Activated naive CD4-positive, alpha-beta T cell treated with anti-CD3 and anti-CD28 coated beads, Interleukin-2, amount 50 U/mL, for 24 hours (primary cell): Measurements from ENCODE around the gene LRRC30.

Source experiments
- H3K27ac Mint-ChIP-seq: one replicate; pipeline ENCODE4 v1.8.0; 2021; ENCODE audit warnings: mild to moderate bottlenecking, mixed read lengths
- H3K27me3 Mint-ChIP-seq: one replicate; pipeline ENCODE4 v1.8.0; 2021; ENCODE audit warnings: mixed read lengths
- H3K36me3 Mint-ChIP-seq: one replicate; pipeline ENCODE4 v1.8.0; 2021; ENCODE audit warnings: mixed read lengths
- H3K4me1 Mint-ChIP-seq: one replicate; pipeline ENCODE4 v1.8.0; 2021; ENCODE audit warnings: mixed read lengths
- H3K4me3 Mint-ChIP-seq: one replicate; pipeline ENCODE4 v1.8.0; 2021; ENCODE audit warnings: mild to moderate bottlenecking, mixed read lengths
- H3K9me3 Mint-ChIP-seq: one replicate; pipeline ENCODE4 v1.8.0; 2021; ENCODE audit warnings: mixed read lengths

Gene LRRC30

DNA sequence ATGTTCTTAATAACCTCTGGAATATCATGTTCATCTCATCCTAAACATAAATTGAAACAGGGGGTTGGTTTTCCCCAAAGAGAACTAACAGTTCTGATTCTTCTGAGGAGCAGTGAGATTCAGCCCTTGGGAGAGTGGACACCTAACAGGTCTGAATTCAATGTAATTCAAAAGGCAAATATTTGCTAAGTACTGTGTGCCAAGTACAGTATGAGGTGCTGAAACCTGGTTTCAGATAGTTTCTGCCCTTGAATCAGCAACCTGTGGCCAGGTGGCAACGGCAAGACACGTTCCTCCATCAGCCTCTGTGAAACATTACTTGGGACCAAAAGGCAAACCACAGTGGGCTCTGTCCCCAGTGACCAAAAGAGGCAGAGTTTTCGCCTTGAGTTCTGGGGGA is 1.3 kb downstream of the LRRC30 start:
- no peaks in the 10 kb centered on the region for H3K4me1 Mint-ChIP-seq
- H3K9me3 Mint-ChIP-seq: no peaks in the 10 kb centered on the region
- H3K27ac Mint-ChIP-seq: no peak overlapping the region
- H3K36me3 Mint-ChIP-seq: no peaks in the 10 kb centered on the region
- H3K4me3 Mint-ChIP-seq: no peak overlapping the region
- peaks cover 2% of the 10 kb centered on the region for H3K27me3 Mint-ChIP-seq

DNA sequence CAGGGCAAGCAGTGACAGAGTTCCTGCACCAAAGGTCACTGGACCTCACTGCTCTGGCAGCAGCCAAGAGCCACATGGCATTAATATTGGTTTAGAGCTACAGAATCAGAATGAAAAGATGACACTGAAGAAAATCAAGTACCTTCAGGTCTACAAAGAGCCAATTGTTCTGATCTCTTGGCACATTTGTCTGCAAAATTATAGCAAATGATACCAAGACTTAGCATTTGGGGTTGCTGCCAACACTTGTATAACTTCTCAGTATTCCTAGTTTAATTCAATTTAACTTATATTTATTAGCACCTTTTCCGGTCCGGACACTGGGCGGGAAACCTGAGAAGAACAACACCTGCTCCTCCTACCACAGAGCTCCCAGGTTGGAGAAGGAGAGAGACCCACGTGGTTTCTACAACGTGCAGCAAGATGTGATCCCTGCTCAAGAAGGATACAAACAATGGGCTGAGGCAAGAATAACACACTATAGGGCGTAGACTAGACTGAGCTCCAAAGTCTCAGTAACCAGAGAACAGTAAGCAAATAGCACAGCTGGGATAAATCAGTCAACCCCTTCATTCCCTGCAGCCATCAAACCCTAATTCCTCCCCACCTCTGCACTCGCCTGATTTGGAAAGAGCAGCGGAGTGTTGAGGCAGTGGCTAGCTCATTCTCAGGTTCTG is 2.4 kb downstream of the LRRC30 start:
- Mint-ChIP-seq H3K4me1 (no peaks in the 10 kb centered on the region), H3K27ac (no peak overlapping the region), H3K27me3 (peaks cover 2% of the 10 kb centered on the region), H3K4me3 (no peak overlapping the region), H3K36me3 (no peaks in the 10 kb centered on the region), H3K9me3 (no peaks in the 10 kb centered on the region)

DNA sequence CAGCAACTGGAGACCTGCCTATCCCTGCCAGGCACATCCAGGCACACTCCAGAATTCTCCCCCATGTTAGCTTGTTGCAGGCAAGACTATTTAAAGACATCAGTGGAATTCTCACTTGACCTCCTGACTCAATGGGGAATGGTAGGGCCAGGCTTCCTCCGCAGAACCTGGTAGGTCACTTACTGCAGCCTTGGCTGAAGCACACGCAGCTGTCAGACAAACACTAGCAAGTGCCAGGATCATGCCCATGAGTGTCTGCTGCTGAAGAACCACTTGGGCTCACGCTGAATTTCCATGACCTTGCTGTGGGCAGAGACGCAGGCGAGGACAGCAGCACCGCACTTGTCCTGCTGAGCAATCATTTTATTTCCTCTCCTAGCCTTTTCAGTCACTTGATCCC is 3.2 kb downstream of the LRRC30 start:
- Mint-ChIP-seq H3K36me3 (no peaks in the 10 kb centered on the region), H3K27ac (no peak overlapping the region), H3K9me3 (no peaks in the 10 kb centered on the region), H3K4me1 (no peaks in the 10 kb centered on the region), H3K4me3 (no peak overlapping the region), H3K27me3 (peaks cover 2% of the 10 kb centered on the region)

DNA sequence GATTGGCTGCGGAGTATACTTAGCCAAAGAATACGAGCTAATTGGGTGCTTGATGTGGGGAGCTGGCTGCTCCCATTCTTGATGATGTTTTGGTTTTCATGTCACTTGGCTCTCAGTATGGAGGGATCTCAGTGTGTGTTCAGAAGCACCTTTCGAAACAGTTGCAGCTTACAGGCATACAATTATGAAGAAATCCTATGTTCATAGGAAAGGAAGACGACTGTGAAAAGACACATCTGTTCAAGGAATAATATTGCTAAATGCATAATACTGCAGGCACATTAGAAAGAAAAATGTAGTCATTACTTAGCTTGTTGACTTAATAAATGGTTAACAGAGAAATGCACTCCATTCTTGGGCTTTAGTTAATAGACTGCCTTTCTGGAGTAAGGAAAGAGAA is 4.1 kb downstream of the LRRC30 start:
- H3K27ac Mint-ChIP-seq: no peak overlapping the region
- H3K4me1 Mint-ChIP-seq: no peaks in the 10 kb centered on the region
- H3K27me3 Mint-ChIP-seq: no peaks in the 10 kb centered on the region
- no peaks in the 10 kb centered on the region for H3K9me3 Mint-ChIP-seq
- no peaks in the 10 kb centered on the region for H3K36me3 Mint-ChIP-seq
- no peak overlapping the region for H3K4me3 Mint-ChIP-seq

DNA sequence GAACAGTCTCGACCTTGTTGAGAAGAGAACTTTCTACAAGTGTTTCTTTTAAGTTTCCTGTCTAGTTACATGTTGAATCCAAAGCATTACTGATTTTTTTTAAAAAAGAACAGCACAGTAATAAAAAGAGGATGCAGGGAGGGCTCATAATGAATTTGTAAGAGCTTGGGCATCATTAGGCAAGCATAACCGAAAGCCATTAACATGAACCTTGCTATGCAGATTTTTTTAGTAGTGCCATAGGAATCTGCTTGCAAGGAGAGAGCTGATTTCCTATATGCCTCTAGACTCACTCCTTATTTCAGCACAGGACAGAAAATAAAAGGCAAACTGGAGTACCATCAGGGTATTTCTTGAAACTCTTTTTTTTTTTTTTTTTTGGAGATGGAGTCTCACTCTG is 5.2 kb downstream of the LRRC30 start:
- Mint-ChIP-seq H3K27me3 (no peaks in the 10 kb centered on the region), H3K9me3 (peaks cover 5% of the 10 kb centered on the region), H3K27ac (no peak overlapping the region), H3K4me1 (no peaks in the 10 kb centered on the region), H3K36me3 (no peaks in the 10 kb centered on the region), H3K4me3 (no peak overlapping the region)

DNA sequence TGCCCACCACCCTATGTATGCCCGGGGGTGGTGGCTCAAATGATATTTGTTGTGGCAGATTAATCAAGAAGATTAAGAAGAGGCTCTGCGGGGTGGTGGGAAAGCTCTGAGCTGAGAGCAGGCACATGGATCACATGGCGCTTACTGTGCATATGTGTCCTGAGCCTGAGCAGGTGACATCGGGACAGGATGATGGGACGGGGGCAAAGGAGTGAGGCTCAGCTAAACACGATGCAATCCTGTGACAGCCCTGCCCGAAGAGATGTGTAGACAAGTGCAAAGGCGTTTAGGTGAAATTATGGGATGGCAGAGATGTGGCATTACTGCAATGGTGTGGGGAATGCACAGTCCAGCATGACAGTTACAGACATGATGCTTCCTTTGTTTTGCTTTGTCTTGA is 6.0 kb downstream of the LRRC30 start:
- H3K27me3 Mint-ChIP-seq: no peaks in the 10 kb centered on the region

DNA sequence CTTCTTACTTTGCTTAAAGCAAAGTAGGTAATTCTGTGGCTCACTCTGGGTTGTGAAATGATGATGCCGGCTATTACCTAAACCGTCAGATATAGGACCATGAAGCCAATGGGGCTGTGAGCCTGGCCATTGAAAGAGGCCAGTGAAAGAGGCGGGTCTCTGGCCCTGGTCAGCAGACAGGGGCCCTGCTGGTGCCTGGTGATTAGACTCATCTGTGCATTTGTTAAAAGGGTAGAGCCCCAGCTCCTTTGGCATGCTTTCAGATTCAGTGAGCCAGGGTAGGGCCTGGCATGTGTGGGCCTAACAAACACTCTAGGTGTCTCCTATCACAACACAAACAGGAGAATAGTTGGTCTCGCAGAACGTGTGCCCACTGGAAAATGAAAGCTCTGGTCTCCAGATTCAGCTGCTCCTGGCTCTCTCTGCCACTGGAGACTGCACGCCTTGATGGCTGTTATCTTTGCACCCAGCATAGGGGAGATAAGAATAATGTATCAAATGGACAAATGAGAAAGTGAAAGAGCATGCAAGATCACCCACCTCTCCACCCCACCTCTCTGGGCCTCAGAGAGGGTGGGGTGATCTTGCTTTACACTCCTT is 6.9 kb downstream of the LRRC30 start:
- Mint-ChIP-seq H3K4me1 (no peaks in the 10 kb centered on the region), H3K27ac (no peak overlapping the region), H3K27me3 (no peaks in the 10 kb centered on the region), H3K9me3 (peaks cover 5% of the 10 kb centered on the region), H3K36me3 (no peaks in the 10 kb centered on the region), H3K4me3 (no peak overlapping the region)

More for the DNA sequence above, 6.0 kb downstream of the LRRC30 start:
- Mint-ChIP-seq H3K4me1 (no peaks in the 10 kb centered on the region), H3K27ac (no peak overlapping the region), H3K4me3 (no peak overlapping the region), H3K36me3 (no peaks in the 10 kb centered on the region), H3K9me3 (peaks cover 5% of the 10 kb centered on the region)

DNA sequence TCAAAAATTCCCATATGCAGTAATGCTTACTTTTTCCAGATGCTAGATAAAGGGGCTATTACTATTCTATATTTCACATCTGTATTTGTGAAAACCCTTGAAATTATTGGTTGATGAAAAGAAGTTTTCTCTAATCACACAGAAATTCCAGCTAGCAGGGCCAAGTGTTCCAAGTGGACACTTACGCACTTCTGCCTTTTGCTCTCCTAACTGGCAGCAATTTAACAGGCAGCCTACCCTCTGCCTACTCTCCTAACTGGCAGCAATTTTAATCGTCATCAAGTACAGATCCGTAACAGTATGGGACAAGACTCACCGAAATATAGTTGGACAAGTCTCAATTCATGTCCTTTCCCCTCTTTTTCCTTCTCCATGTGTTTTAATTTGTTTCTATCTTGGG is 12.0 kb downstream of the LRRC30 start:
- Mint-ChIP-seq H3K9me3 (peaks cover 5% of the 10 kb centered on the region), H3K4me1 (no peaks in the 10 kb centered on the region), H3K27ac (no peak overlapping the region), H3K4me3 (no peak overlapping the region), H3K27me3 (no peaks in the 10 kb centered on the region), H3K36me3 (no peaks in the 10 kb centered on the region)

DNA sequence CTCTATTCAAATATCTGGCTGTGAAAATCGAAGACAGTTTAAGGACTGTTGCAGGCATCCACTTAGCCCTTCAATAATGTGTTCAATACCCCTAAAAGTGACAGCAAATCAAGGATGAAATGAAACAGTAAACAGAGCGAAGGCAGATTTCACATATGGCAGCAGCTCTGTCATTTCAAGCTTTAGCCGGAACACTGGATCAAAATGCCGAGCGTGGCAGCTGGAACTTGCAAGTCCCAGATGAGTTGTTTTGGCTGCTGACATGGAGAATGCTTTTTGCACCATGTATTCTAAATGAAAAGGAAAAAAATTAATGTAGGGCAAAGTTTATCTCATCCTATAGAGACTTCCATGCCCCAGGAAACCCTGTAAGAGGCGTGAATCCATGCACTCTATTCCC is 18.0 kb downstream of the LRRC30 start:
- Mint-ChIP-seq H3K36me3 (no peaks in the 10 kb centered on the region), H3K27ac (no peak overlapping the region), H3K27me3 (no peaks in the 10 kb centered on the region), H3K4me3 (no peak overlapping the region), H3K4me1 (no peaks in the 10 kb centered on the region), H3K9me3 (no peaks in the 10 kb centered on the region)

DNA sequence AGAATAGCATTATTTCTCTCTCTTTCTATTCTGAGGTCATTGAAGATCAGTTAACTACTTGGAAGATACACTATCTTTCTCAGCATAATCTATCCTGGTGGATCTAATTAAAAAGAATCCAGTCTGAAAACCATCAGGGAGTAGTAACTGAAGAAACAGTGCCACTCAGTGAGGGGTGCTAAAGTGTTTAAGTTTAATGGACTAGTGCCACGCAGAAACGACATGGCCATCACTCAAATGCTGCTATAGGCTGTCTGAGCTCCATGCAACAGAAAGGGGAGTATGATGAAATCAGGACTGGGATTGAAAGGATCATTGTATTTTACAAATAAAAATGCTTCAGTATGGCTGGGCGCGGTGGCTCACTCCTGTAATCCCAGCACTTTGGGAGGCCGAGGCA is 23.3 kb downstream of the LRRC30 start:
- Mint-ChIP-seq H3K4me1 (no peaks in the 10 kb centered on the region), H3K4me3 (no peak overlapping the region), H3K27ac (no peak overlapping the region), H3K36me3 (no peaks in the 10 kb centered on the region), H3K9me3 (no peaks in the 10 kb centered on the region), H3K27me3 (no peaks in the 10 kb centered on the region)

DNA sequence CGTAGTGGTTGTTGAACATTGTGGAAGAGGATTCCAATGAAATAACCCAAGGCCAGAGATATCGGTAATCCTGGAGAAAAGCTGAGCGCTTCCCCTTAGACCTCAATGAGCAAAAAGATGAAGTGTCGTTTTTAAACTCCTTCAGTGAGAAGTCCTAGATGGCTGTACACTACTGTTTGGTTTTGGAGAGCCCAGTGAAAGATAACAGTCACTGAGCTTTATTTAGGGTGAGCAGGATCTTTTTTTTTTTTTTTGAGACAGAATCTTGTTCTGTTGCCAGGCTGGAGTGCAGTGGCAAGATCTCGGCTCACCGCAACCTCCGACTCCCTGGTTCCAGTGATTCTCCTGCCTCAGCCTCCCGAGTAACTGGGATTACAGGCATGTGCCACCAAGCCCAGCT is 24.2 kb downstream of the LRRC30 start:
- H3K9me3 Mint-ChIP-seq: no peaks in the 10 kb centered on the region
- no peaks in the 10 kb centered on the region for H3K27me3 Mint-ChIP-seq
- H3K27ac Mint-ChIP-seq: no peak overlapping the region
- H3K4me1 Mint-ChIP-seq: no peaks in the 10 kb centered on the region
- no peak overlapping the region for H3K4me3 Mint-ChIP-seq
- no peaks in the 10 kb centered on the region for H3K36me3 Mint-ChIP-seq

DNA sequence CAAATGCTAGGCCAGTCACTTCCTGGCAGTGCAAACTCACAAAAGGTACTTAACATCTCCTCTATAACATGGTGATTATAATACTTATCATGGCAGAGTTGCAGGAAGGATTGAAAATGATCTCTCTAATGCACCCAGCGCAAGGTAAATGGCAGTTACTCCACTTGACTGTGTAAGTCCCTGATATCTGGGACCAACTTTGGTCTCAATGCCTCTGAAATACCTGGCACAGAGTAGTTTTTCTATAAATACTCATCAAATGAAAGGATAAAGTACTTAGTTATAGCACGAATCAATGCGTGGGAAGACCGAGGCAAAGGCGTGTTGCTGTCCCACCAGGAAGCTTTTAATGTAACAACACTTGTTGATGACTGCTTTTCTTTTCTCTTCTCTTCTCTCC is 24.8 kb downstream of the LRRC30 start:
- Mint-ChIP-seq H3K4me1 (no peaks in the 10 kb centered on the region), H3K36me3 (no peaks in the 10 kb centered on the region), H3K9me3 (no peaks in the 10 kb centered on the region), H3K27ac (no peak overlapping the region), H3K4me3 (no peak overlapping the region), H3K27me3 (no peaks in the 10 kb centered on the region)

DNA sequence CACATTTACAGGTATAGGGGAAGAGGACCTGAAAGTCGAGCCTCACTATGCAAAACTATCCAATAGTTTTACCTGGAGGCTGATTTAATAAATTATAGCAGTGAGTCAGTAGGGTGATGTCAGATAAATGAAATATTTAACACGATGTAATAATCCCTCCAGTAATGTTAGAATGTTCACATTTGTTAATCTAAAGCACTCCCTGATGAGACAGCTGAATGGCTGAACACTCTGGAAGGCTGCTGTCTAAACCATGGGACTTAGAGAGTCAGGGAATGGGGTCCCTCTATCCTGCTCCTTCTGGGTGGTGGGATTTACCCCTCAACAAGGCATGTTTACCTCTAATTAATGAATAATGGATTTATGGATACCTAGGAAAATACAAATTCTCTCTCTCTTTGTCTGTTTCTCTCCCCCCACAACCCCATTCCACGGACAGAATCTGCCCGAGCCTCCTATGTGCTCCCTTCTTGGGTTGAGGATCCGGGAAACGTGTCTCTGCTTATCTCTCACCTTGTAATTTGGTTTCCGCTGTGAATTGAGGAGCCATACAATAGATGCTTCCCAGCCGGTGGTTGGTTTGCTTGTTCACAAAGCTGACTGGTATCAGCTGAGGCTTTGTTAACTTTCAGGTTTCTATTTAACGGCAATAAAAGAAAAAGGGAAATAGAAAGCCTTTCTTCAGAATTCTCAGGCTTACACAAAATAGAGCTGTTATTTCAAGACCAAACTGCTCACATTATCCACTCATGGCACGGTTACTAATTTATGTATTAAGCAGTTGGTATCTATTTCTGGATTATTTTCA is 25.9 kb downstream of the LRRC30 start:
- H3K36me3 Mint-ChIP-seq: no peaks in the 10 kb centered on the region
- H3K9me3 Mint-ChIP-seq: no peaks in the 10 kb centered on the region
- no peak overlapping the region for H3K27ac Mint-ChIP-seq
- no peaks in the 10 kb centered on the region for H3K27me3 Mint-ChIP-seq
- H3K4me1 Mint-ChIP-seq: no peaks in the 10 kb centered on the region
- H3K4me3 Mint-ChIP-seq: no peak overlapping the region

DNA sequence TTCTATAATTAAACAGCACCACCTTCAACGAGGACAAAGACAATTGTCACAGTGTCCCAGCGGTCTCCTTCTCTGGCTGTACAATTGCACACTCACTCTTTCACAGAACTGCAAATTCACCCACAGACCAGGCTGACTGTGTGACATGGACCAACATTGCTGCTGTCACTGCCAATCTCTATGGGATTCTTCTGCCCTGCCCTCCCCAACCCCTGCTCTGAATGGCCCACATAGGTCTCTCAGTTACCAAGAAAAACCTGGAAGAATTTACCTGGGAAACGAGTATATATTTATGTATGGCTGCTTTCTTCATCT is 26.5 kb downstream of the LRRC30 start:
- no peak overlapping the region for H3K27ac Mint-ChIP-seq
- H3K4me1 Mint-ChIP-seq: no peaks in the 10 kb centered on the region
- no peaks in the 10 kb centered on the region for H3K27me3 Mint-ChIP-seq
- H3K9me3 Mint-ChIP-seq: no peaks in the 10 kb centered on the region
- no peak overlapping the region for H3K4me3 Mint-ChIP-seq
- H3K36me3 Mint-ChIP-seq: no peaks in the 10 kb centered on the region

DNA sequence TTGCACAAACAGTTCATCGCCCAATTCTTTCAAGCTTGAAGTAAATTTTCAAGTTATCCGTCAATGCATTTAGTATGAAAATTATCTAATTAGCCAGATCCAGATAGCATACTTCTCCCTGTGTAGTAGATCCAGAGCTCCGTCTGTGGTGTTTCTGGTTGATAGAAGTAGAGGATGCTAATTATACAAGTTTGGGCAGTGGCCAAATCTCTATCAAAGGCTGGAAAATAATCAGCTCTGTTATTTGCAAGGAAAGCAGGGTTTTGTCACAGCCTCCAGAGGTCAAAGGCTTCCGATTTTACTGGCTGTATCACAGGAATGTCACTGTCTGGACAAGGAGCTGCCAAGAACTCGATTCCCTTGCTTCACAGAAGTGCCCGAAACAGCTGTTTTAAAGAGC is 28.6 kb downstream of the LRRC30 start:
- no peaks in the 10 kb centered on the region for H3K9me3 Mint-ChIP-seq
- H3K27me3 Mint-ChIP-seq: no peaks in the 10 kb centered on the region
- no peak overlapping the region for H3K27ac Mint-ChIP-seq
- no peaks in the 10 kb centered on the region for H3K4me1 Mint-ChIP-seq
- H3K4me3 Mint-ChIP-seq: no peak overlapping the region
- H3K36me3 Mint-ChIP-seq: no peaks in the 10 kb centered on the region

DNA sequence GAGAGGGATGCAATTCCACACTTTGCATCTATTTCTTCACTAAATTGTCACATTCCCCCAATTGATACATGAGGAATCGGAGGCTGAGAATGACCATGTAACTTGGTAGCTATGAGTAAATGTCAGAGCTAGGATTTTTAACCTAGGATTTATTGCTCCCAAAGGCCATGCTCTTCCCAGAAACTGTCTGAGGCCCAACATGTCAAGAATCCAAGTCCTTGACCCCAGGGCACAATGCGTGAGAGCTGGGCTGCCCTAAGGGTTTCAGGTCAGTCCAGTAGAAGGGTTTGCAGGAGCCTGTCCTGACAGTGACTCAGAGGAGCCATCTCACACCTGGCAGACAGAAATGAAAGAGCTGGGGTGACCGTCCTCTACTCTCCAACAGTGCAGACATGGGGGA is 30.3 kb downstream of the LRRC30 start:
- H3K9me3 Mint-ChIP-seq: no peaks in the 10 kb centered on the region
- H3K4me3 Mint-ChIP-seq: no peak overlapping the region
- H3K36me3 Mint-ChIP-seq: no peaks in the 10 kb centered on the region

More for the DNA sequence above, 30.3 kb downstream of the LRRC30 start:
- Mint-ChIP-seq H3K27me3 (no peaks in the 10 kb centered on the region), H3K4me1 (no peaks in the 10 kb centered on the region), H3K27ac (no peak overlapping the region)
